K562 (cell line): ENCODE data around the gene FXYD4. TPM values are rescaled to one million over a fixed set of nuclear protein-coding genes. Genes with fewer than 3 reads are reported as not detected.

Experiments used
- ATAC-seq: fragments of 200-7000 bp; cut with Tn5 transposase; 3 replicates; pipeline ENCODE4 v1.9.1; 2020; ENCODE audit warnings: moderate library complexity
- BruUV-seq: library from RNA; stranded (reverse); fragments of 400-500 nt; replicated peaks from 2 replicates; lab custom pipeline; 2021; lab: Mats Ljungman, UMichigan
- CTCF ChIA-PET: fragments of 300-600 bp; formaldehyde crosslinking; extraction: SDS; loops from one replicate; lab custom pipeline; 2021; ENCODE audit warnings: low intra/inter-chr PET ratio; lab: Yijun Ruan, JAX
- POLR2A ChIA-PET: fragments of 300-600, 350-650 bp; sonication (Branson Sonifier 250); formaldehyde crosslinking; extraction: SDS; loops from one replicate; lab custom pipeline; 2021; ENCODE audit warnings: antibody characterized with exemption, inconsistent platforms; lab: Yijun Ruan, JAX
- DNase-seq, 4 experiments: peaks; one replicate each; pipeline versions ENCODE4 v3.0.0 to v3.0.0-alpha.2; 2011 to 2018; ENCODE audit warnings: low spot score in 3 of 4, mixed read lengths in 3 of 4; ENCODE audit errors: extremely low read depth in 1 of 4
- FAIRE-seq: peaks from 2 replicates; lab custom pipeline; 2011; peaks lifted over from hg19 to GRCh38; lab: Jason Lieb, UNC
- H2AFZ ChIP-seq: 2 replicates; pipeline ENCODE4 v1.6.0; 2011; ENCODE audit warnings: low read depth, low read length, control low read depth, inconsistent platforms
- H3K27ac ChIP-seq: fragments of 200-600 bp; 3 replicates; pipeline ENCODE4 v1.8.0; 2011; ENCODE audit warnings: low read depth, mild to moderate bottlenecking, control low read depth, inconsistent platforms, low read length, moderate library complexity, mixed read lengths; ENCODE audit errors: extremely low read depth
- H3K27me3 ChIP-seq, 2 experiments: fragments of 300-600 bp in 1 of 2; 2 replicates in 1 of 2; 3 replicates in 1 of 2; pipeline versions ENCODE4 v1.6.0 to v1.8.0; 2011; ENCODE audit warnings: inconsistent platforms in 2 of 2, low read length in 2 of 2, mild to moderate bottlenecking in 1 of 2, mixed read lengths in 1 of 2, moderate library complexity in 1 of 2; ENCODE audit not compliant: control insufficient read depth in 2 of 2, insufficient read depth in 2 of 2
- H3K36me3 ChIP-seq: fragments of 300-600 bp; 3 replicates; pipeline ENCODE4 v1.8.0; 2011; ENCODE audit warnings: mild to moderate bottlenecking, low read length, inconsistent platforms; ENCODE audit not compliant: control insufficient read depth, insufficient read depth
- H3K4me1 ChIP-seq, 2 experiments: fragments of 200-600 bp in 1 of 2; replicated peaks in 1 of 2; 2 replicates in 1 of 2; 3 replicates in 1 of 2; pipeline versions ENCODE4 v1.5.1 to v1.8.0; 2011; ENCODE audit warnings: inconsistent platforms in 2 of 2, low read length in 2 of 2, mild to moderate bottlenecking in 1 of 2, mixed read lengths in 1 of 2, moderate library complexity in 1 of 2; ENCODE audit not compliant: control insufficient read depth in 2 of 2, insufficient read depth in 2 of 2
- H3K4me2 ChIP-seq: 2 replicates; pipeline ENCODE4 v1.6.1; 2011; ENCODE audit warnings: low read length, control low read depth, inconsistent platforms, mixed read lengths; ENCODE audit not compliant: insufficient read depth
- H3K4me3 ChIP-seq: fragments of 200-600 bp; sonication (generic), shearing (Covaris generic); 2 replicates; pipeline ENCODE4 v1.5.1; 2016; ENCODE audit warnings: control low read depth, inconsistent platforms
- H3K79me2 ChIP-seq: fragments of 200-600 bp; 3 replicates; pipeline ENCODE4 v1.8.0; 2011; ENCODE audit warnings: low read length, inconsistent platforms; ENCODE audit not compliant: control insufficient read depth, insufficient read depth
- H3K9ac ChIP-seq, 2 experiments: 2 replicates each; pipeline versions ENCODE4 v1.6.0 to v1.6.1; 2011; ENCODE audit warnings: low read depth in 2 of 2, low read length in 2 of 2, control low read depth in 1 of 2, inconsistent platforms in 1 of 2, mild to moderate bottlenecking in 1 of 2, mixed read lengths in 1 of 2; ENCODE audit not compliant: insufficient read depth in 1 of 2
- H3K9me1 ChIP-seq: one replicate; pipeline ENCODE4 v1.6.0; 2011; ENCODE audit warnings: inconsistent platforms, mild to moderate bottlenecking, low read length, moderate library complexity; ENCODE audit not compliant: control insufficient read depth, insufficient read depth
- H3K9me3 ChIP-seq: replicated peaks from 2 replicates; pipeline ENCODE4 v1.5.1; 2011; ENCODE audit warnings: low read depth, low read length, inconsistent platforms; ENCODE audit not compliant: control insufficient read depth, insufficient read depth
- H4K20me1 ChIP-seq: replicated peaks from 2 replicates; pipeline ENCODE4 v1.6.1; 2011; ENCODE audit warnings: low read length, inconsistent platforms, mixed read lengths; ENCODE audit not compliant: control insufficient read depth, insufficient read depth
- CEBPB ChIP-seq: fragments of 450-650 bp; IDR thresholded peaks from 2 replicates; pipeline ENCODE4 v1.6.1; 2016; ENCODE audit warnings: missing genetic modification characterization, missing compliant biosample characterization
- CREM ChIP-seq: IDR thresholded peaks from 2 replicates; pipeline ENCODE4 v1.6.1; 2014; ENCODE audit warnings: antibody characterized with exemption, low read depth
- NFRKB ChIP-seq: fragments of 450-650 bp; IDR thresholded peaks from 2 replicates; pipeline ENCODE4 v1.6.1; 2016; ENCODE audit warnings: low read depth
- PTTG1 ChIP-seq: fragments of 450-650 bp; IDR thresholded peaks from 2 replicates; pipeline ENCODE4 v1.6.1; 2016; ENCODE audit warnings: low read depth, mild to moderate bottlenecking, missing genetic modification characterization, missing compliant biosample characterization
- RBM22 ChIP-seq: fragments of 200-400 bp; formaldehyde crosslinking; IDR thresholded peaks from 2 replicates; pipeline ENCODE4 v1.6.1; 2018; ENCODE audit warnings: low read length, low read depth; ENCODE audit not compliant: poor library complexity, severe bottlenecking
- XRCC4 ChIP-seq: IDR thresholded peaks from one replicate; pipeline ENCODE4 v1.6.1; 2011; ENCODE audit not compliant: insufficient read depth, insufficient read length; ENCODE audit errors: extremely low read depth
- ZC3H4 ChIP-seq: sonication (generic); formaldehyde crosslinking; IDR thresholded peaks from 2 replicates; pipeline ENCODE4 v1.9.0; 2021; ENCODE audit warnings: missing genetic modification reagents, borderline replicate concordance
- ZNF121 ChIP-seq: sonication (generic); formaldehyde crosslinking; conservative IDR thresholded peaks from 2 replicates; pipeline ENCODE4 v1.8.0; 2022; ENCODE audit warnings: missing genetic modification reagents
- ZNF263 ChIP-seq: sonication (generic); formaldehyde crosslinking; IDR thresholded peaks from 2 replicates; pipeline ENCODE4 v1.8.0; 2022; ENCODE audit warnings: mild to moderate bottlenecking, missing genetic modification reagents, borderline replicate concordance
- WGBS: fragments of 100-300 bp; shearing (Covaris generic); methylation state at CpG from one replicate; pipeline ENCODE4 v1.1.6; 2016; ENCODE audit warnings: low coverage, mixed read lengths; ENCODE audit not compliant: insufficient coverage; ENCODE audit errors: missing lambda C conversion rate; 5-methylcytosine and 5-hydroxymethylcytosine counted together
- in situ Hi-C: fragments of 300-500 bp; cut with MboI; formaldehyde crosslinking; loops from 4 replicates; pipeline ENCODE4 v1.15.0; 2018; ENCODE audit warnings: inconsistent platforms, mixed read lengths
- intact Hi-C: fragments of 100-400 bp; cut with micrococcal nuclease; formaldehyde crosslinking; loops from 2 replicates; pipeline ENCODE4 v1.14.2; 2022
- polyA plus RNA-seq, 8 experiments: library from polyadenylated mRNA; depleted of rRNA in 4 of 8; stranded (reverse) in 5 of 8; unstranded in 3 of 8; fragments of >200 nt; fragmentation: Nextera tagmentation in 2 of 8; fragmentation: Illumina TruSeq in 1 of 8; extraction: Ambion mirVana in 2 of 8; extraction: Trizol in 1 of 8; gene quantifications; 2 replicates each; pipeline versions ENCODE4 v1.2.1 to v1.2.3, GENCODE V29; 2011 to 2014; ENCODE audit warnings: inconsistent platforms in 1 of 8, missing spikeins in 1 of 8
- total RNA-seq, 7 experiments: library from RNA; depleted of rRNA in 6 of 7; stranded (reverse); fragments of >200 nt in 6 of 7; fragmentation: Illumina TruSeq in 2 of 7; extraction: Trizol in 2 of 7; gene quantifications; 2 replicates each; pipeline versions ENCODE4 v1.2.1 to v1.2.3, GENCODE V29; 2011 to 2021; ENCODE audit warnings: low replicate concordance in 1 of 7
- TF ChIP-seq, protein P1 (sequence below): fragments of 250-450 bp; sonication (Bioruptor Pico); IDR thresholded peaks from 2 replicates; pipeline ENCODE4 v1.4.0; 2020; ENCODE audit warnings: mild to moderate bottlenecking, moderate library complexity
- TF ChIP-seq, protein P2 (sequence below): fragments of 450-650 bp; formaldehyde crosslinking; IDR thresholded peaks from 2 replicates; pipeline ENCODE4 v1.4.0; 2020; ENCODE audit warnings: mild to moderate bottlenecking, mixed read lengths
- TF ChIP-seq, protein P3 (sequence below): fragments of 250-450 bp; sonication (Bioruptor Pico); IDR thresholded peaks from 2 replicates; pipeline ENCODE4 v1.8.0; 2022; ENCODE audit warnings: inconsistent platforms

Gene FXYD4
- total and polyA plus RNA-seq, 9 of the 15 experiments (the other 6 are each of a cell fraction or from before 2014, with no cell fraction given), result not detected

DNA sequence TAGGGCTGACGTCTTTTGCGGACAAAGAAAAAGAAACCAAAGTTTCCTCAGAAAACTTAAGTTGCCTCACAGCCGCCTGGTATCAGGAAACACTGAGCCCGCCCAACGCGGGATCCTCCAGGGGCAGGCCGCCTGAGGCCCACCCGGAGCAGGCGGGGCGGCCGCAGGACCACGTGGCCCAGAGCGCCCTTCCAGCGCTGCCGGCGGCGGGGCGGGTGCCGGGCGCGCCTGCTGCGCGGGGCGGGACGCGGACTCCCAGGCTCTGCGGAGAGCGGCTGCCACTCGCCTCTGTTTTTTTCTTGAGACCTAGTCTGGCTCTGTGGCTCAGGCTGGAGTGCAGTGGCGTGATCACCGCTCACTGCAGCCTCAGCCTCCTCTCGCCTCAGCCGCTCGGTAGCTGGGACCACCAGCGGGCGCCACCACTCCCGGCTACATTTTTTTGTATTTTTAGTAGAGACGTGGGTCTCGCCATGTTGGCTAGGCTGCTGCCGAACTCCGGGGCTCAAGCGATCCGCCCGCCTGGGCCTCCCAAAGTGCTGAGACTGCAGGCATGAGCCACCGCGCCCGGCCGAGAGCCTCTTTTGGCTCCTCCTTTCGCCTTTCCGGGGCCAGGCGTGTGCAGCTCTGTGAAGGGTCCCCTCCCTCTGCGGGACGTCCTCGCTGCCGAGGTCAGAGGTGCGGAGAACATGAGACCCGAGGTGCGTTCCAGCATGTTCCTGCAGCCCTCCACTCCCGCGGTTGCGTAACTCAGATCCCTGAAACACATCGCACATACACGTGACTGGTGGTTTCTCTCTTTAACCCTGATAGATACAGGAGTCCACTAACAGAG is 49.1 kb downstream of the FXYD4 start:
- no peaks in the 10 kb centered on the region for H3K27me3 ChIP-seq
- no peaks in the 10 kb centered on the region for H3K9me3 ChIP-seq
- peak overlapping the region; percentile 68 for H3K4me2 ChIP-seq
- in situ Hi-C loops (no loop called here), intact Hi-C loops (no loop called here)
- POLR2A ChIA-PET, result interaction anchor here (0.7 to 1.7 kb wide), 4 partner anchors 11 to 119 kb away, joined by 3 to 7 read pairs (median 4); partner anchors contain the start of gene ZNF487
- 43% methylated on average over 47 of the region's 63 CpGs for WGBS
- no peaks in the 10 kb centered on the region for H3K36me3 ChIP-seq
- H3K4me3 ChIP-seq, result peak overlapping the region; percentile 13
- CTCF ChIA-PET, result no interaction called here
- peak; percentile 6 for FAIRE-seq
- H3K9me1 ChIP-seq, result no peaks in the 10 kb centered on the region
- peak; percentile 72 for ATAC-seq
- no peaks in the 10 kb centered on the region for H4K20me1 ChIP-seq
- H3K4me1 ChIP-seq, result peaks cover 43 to 57% of the 10 kb centered on the region in 2 experiments
- peak overlapping the region; percentile 77 for H2AFZ ChIP-seq
- H3K9ac ChIP-seq, result peak overlapping the region; percentile 70 to 90
- H3K79me2 ChIP-seq, result no peaks in the 10 kb centered on the region; the same call in 2 of the 3 replicates
- TSS peak; percentile 74 for BruUV-seq
- DNase-seq, result peak; percentile 56 to 81 (median 64)
- H3K27ac ChIP-seq, result peak overlapping the region; percentile 85
- TF ChIP-seq CEBPB (tag) (peak; percentile 99), PTTG1 (no peak), XRCC4 (no peak), RBM22 (peak; percentile 46), ZNF263 (peak; percentile 35; the same call in 1 of the 2 replicates), CREM (peak; percentile 55; the same call in 1 of the 2 replicates), ZC3H4 (CRISPR knock-in tag) (no peak), ZNF121 (CRISPR knock-in tag) (peak; percentile 71), NFRKB (0 out of 2 replicates have a peak, but pooled peaks have one; percentile 51)
- TF ChIP-seq, protein P1, sequence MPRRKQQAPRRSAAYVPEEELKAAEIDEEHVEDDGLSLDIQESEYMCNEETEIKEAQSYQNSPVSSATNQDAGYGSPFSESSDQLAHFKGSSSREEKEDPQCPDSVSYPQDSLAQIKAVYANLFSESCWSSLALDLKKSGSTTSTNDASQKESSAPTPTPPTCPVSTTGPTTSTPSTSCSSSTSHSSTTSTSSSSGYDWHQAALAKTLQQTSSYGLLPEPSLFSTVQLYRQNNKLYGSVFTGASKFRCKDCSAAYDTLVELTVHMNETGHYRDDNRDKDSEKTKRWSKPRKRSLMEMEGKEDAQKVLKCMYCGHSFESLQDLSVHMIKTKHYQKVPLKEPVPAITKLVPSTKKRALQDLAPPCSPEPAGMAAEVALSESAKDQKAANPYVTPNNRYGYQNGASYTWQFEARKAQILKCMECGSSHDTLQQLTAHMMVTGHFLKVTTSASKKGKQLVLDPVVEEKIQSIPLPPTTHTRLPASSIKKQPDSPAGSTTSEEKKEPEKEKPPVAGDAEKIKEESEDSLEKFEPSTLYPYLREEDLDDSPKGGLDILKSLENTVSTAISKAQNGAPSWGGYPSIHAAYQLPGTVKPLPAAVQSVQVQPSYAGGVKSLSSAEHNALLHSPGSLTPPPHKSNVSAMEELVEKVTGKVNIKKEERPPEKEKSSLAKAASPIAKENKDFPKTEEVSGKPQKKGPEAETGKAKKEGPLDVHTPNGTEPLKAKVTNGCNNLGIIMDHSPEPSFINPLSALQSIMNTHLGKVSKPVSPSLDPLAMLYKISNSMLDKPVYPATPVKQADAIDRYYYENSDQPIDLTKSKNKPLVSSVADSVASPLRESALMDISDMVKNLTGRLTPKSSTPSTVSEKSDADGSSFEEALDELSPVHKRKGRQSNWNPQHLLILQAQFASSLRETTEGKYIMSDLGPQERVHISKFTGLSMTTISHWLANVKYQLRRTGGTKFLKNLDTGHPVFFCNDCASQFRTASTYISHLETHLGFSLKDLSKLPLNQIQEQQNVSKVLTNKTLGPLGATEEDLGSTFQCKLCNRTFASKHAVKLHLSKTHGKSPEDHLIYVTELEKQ (CRISPR knock-in tag), result no peak
- TF ChIP-seq, protein P2, sequence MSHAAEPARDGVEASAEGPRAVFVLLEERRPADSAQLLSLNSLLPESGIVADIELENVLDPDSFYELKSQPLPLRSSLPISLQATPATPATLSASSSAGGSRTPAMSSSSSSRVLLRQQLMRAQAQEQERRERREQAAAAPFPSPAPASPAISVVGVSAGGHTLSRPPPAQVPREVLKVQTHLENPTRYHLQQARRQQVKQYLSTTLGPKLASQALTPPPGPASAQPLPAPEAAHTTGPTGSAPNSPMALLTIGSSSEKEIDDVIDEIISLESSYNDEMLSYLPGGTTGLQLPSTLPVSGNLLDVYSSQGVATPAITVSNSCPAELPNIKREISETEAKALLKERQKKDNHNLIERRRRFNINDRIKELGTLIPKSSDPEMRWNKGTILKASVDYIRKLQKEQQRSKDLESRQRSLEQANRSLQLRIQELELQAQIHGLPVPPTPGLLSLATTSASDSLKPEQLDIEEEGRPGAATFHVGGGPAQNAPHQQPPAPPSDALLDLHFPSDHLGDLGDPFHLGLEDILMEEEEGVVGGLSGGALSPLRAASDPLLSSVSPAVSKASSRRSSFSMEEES, result peak; percentile 57
- TF ChIP-seq, protein P3, sequence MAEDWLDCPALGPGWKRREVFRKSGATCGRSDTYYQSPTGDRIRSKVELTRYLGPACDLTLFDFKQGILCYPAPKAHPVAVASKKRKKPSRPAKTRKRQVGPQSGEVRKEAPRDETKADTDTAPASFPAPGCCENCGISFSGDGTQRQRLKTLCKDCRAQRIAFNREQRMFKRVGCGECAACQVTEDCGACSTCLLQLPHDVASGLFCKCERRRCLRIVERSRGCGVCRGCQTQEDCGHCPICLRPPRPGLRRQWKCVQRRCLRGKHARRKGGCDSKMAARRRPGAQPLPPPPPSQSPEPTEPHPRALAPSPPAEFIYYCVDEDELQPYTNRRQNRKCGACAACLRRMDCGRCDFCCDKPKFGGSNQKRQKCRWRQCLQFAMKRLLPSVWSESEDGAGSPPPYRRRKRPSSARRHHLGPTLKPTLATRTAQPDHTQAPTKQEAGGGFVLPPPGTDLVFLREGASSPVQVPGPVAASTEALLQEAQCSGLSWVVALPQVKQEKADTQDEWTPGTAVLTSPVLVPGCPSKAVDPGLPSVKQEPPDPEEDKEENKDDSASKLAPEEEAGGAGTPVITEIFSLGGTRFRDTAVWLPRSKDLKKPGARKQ, result no peak
